Measurements from ENCODE around the gene KLHL5. TPM values are rescaled to one million over a fixed set of nuclear protein-coding genes. Genes with fewer than 3 reads are reported as not detected.

KLHL5 gene
- total and polyA plus RNA-seq, 2 donors (not counting 1 experiment from before 2014, with no cell fraction given), result 22.6 to 90.0 TPM

DNA sequence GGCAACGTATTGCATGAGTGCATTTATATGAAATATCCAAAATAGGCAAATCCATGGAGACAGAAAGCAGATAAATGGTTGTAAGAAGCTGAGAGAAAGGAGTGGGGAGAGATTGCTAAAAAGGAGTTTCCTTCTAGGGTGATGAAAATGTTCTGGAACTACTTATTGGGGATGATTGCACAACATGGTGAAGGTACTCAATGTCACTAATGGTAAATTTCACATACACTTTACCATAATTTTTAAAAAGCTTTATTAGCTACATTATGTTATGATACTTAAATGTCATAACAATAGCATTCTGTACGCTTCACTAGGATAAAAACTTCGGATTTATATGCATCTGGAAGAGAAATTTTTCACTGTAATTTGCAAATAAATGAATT, 63.6 kb downstream of the KLHL5 start:
- no peaks in the 10 kb centered on the region for H3K9me3 Mint-ChIP-seq (ENCODE audit: insufficient read depth)
- H3K27ac Mint-ChIP-seq, result peak overlapping the region; percentile 88
- ATAC-seq (ENCODE audit: low read depth) (no peak), DNase-seq (no peak)
- H3K27me3 Mint-ChIP-seq, result no peaks in the 10 kb centered on the region
- Histone ChIP-seq H3K27me3 (replicated peaks in 1 of 4; ENCODE audit: control extremely low read depth in 1 of 4, control insufficient read depth in 3 of 4, insufficient read depth in 4 of 4, low read length in 3 of 4) (no peaks in the 10 kb centered on the region), H3K4me2 (replicated peaks; ENCODE audit: low read depth, low read length, poor library complexity, severe bottlenecking) (peak overlapping the region; percentile 7), H3K27ac (ENCODE audit: low read length in 2 of 2) (peak overlapping the region in 1 of 2 donors; percentile 25), H3K79me2 (ENCODE audit: control insufficient read depth, insufficient read depth, low read length) (no peaks in the 10 kb centered on the region), H2AFZ (ENCODE audit: insufficient read depth, low read depth, low read length, poor library complexity, severe bottlenecking) (no peak overlapping the region), H3K9me3 (ENCODE audit: control extremely low read depth in 1 of 3, control insufficient read depth in 2 of 3, insufficient read depth in 1 of 3, low read length in 2 of 3) (peaks cover 0 to 6% (median 2%) of the 10 kb centered on the region in 3 donors), H4K20me1 (ENCODE audit: control insufficient read depth, insufficient read depth, low read length, poor library complexity, severe bottlenecking) (no peaks in the 10 kb centered on the region), H3K36me3 (replicated peaks in 1 of 2; ENCODE audit: control extremely low read depth in 1 of 2, control insufficient read depth in 1 of 2, extremely low read depth in 1 of 2, insufficient read depth in 2 of 2, low read length in 1 of 2) (peaks cover 0 to 11% of the 10 kb centered on the region in 2 experiments), H3K4me1 (ENCODE audit: control insufficient read depth in 2 of 2, insufficient read depth in 2 of 2, low read length in 2 of 2) (peaks cover 14 to 15% of the 10 kb centered on the region in 2 donors), H3K4me3 (ENCODE audit: control extremely low read depth in 1 of 5, extremely low read depth in 1 of 5, insufficient read depth in 1 of 5, low read depth in 2 of 5, low read length in 4 of 5) (no peak overlapping the region), H3K9ac (ENCODE audit: low read length) (no peak overlapping the region)
- H3K4me1 Mint-ChIP-seq, result peaks cover 19% of the 10 kb centered on the region
- POLR2A ChIA-PET, result no interaction called here
- CTCF ChIA-PET, result interaction anchor here (0.9 to 2.7 kb wide), 3 partner anchors 9 to 224 kb away, joined by 3 to 14 read pairs (median 12); no protein-coding TSS in a partner anchor
- no CpG with 5 or more reads among the region's 3 CpGs for WGBS (ENCODE audit: insufficient coverage)
- H3K4me3 Mint-ChIP-seq, result no peak overlapping the region
- TF ChIP-seq, protein P1, sequence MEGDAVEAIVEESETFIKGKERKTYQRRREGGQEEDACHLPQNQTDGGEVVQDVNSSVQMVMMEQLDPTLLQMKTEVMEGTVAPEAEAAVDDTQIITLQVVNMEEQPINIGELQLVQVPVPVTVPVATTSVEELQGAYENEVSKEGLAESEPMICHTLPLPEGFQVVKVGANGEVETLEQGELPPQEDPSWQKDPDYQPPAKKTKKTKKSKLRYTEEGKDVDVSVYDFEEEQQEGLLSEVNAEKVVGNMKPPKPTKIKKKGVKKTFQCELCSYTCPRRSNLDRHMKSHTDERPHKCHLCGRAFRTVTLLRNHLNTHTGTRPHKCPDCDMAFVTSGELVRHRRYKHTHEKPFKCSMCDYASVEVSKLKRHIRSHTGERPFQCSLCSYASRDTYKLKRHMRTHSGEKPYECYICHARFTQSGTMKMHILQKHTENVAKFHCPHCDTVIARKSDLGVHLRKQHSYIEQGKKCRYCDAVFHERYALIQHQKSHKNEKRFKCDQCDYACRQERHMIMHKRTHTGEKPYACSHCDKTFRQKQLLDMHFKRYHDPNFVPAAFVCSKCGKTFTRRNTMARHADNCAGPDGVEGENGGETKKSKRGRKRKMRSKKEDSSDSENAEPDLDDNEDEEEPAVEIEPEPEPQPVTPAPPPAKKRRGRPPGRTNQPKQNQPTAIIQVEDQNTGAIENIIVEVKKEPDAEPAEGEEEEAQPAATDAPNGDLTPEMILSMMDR (IDR thresholded peaks at IDR 0.05), result no peak
- no peak for TF ChIP-seq EZH2 (IDR thresholded peaks at IDR 0.05; ENCODE audit: borderline replicate concordance, insufficient read depth, low read depth, low read length, poor library complexity, severe bottlenecking)
- intact Hi-C loops (cut with micrococcal nuclease), result no loop called here

DNA sequence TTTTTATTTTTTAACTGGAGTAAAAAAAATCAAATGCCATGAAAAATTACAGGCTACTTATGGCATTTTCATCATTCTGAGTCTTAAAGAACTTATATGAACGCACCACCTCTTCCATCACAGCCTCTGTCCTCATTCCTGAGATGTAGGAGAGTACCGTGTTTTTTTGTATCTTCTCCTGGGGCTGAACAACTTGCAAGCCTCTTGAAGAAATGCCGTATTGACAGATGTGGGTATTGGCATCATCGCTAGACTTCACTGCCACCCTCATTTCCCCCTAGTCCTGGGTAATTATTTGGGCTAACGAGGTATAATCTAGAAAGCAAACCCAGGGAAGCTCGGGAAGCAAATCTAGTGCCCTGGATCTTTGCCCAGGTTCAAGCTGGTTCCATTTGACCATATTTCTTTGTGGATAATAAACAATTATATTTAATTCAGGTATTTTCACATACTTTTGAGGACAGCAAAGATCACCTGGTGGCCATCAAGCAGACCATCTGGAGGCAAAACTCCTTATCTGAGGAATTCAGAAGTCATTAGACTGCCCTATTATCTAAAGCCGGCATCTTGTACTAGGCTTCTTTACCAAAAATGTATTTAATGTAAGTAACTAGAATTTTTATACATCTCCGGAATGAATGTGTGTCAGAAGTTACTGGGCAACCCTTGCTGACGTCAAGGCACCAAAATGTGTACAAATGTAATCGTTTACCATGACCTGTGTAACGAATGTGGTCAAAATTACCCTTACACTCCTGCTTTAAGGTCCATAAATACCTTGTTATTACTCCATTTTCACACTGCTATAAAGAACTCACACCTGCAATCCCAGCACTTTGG, 64.4 kb downstream of the KLHL5 start:
- Histone ChIP-seq H3K36me3 (replicated peaks in 1 of 2; ENCODE audit: control extremely low read depth in 1 of 2, control insufficient read depth in 1 of 2, extremely low read depth in 1 of 2, insufficient read depth in 2 of 2, low read length in 1 of 2) (peaks cover 0 to 7% of the 10 kb centered on the region in 2 experiments), H3K9ac (ENCODE audit: low read length) (no peak overlapping the region), H3K79me2 (ENCODE audit: control insufficient read depth, insufficient read depth, low read length) (no peaks in the 10 kb centered on the region), H3K27me3 (replicated peaks in 1 of 4; ENCODE audit: control extremely low read depth in 1 of 4, control insufficient read depth in 3 of 4, insufficient read depth in 4 of 4, low read length in 3 of 4) (no peaks in the 10 kb centered on the region), H3K4me3 (ENCODE audit: control extremely low read depth in 1 of 5, extremely low read depth in 1 of 5, insufficient read depth in 1 of 5, low read depth in 2 of 5, low read length in 4 of 5) (no peak overlapping the region), H3K4me2 (replicated peaks; ENCODE audit: low read depth, low read length, poor library complexity, severe bottlenecking) (no peak overlapping the region), H2AFZ (ENCODE audit: insufficient read depth, low read depth, low read length, poor library complexity, severe bottlenecking) (no peak overlapping the region), H4K20me1 (ENCODE audit: control insufficient read depth, insufficient read depth, low read length, poor library complexity, severe bottlenecking) (no peaks in the 10 kb centered on the region), H3K27ac (ENCODE audit: low read length in 2 of 2) (no peak overlapping the region), H3K9me3 (ENCODE audit: control extremely low read depth in 1 of 3, control insufficient read depth in 2 of 3, insufficient read depth in 1 of 3, low read length in 2 of 3) (peaks cover 0 to 6% (median 2%) of the 10 kb centered on the region in 3 donors), H3K4me1 (ENCODE audit: control insufficient read depth in 2 of 2, insufficient read depth in 2 of 2, low read length in 2 of 2) (peaks cover 14 to 15% of the 10 kb centered on the region in 2 donors)
- intact Hi-C loops (cut with micrococcal nuclease), result no loop called here
- TF ChIP-seq, protein P1 (IDR thresholded peaks at IDR 0.05), result no peak
- no peak for TF ChIP-seq EZH2 (IDR thresholded peaks at IDR 0.05; ENCODE audit: borderline replicate concordance, insufficient read depth, low read depth, low read length, poor library complexity, severe bottlenecking)
- Mint-ChIP-seq H3K4me1 (peaks cover 19% of the 10 kb centered on the region), H3K27ac (no peak overlapping the region), H3K27me3 (no peaks in the 10 kb centered on the region), H3K4me3 (no peak overlapping the region), H3K9me3 (ENCODE audit: insufficient read depth) (no peaks in the 10 kb centered on the region)
- POLR2A ChIA-PET, result interaction anchor here (0.6 kb wide), 1 partner anchor 20 kb away, joined by 4 read pairs; no protein-coding TSS in a partner anchor
- ATAC-seq (ENCODE audit: low read depth) (no peak), DNase-seq (no peak)
- CTCF ChIA-PET, result interaction anchor here (0.7 to 3.7 kb wide), 5 partner anchors 8 to 225 kb away, joined by 3 to 17 read pairs (median 12); no protein-coding TSS in a partner anchor
- WGBS (ENCODE audit: insufficient coverage), result no CpG with 5 or more reads among the region's 11 CpGs
